MM.1S (cell line): ENCODE measurements around the gene HLA-DMA.

ENCODE experiments used
- EZH2 ChIP-seq: fragments of 300-600 bp; sonication (generic); optimal IDR thresholded peaks from 2 replicates; pipeline ENCODE3; 2017; ENCODE audit warnings: low read depth, mild to moderate bottlenecking, antibody characterized with exemption, low read length, mixed read lengths
- EZH2phosphoT487 ChIP-seq: fragments of 300-600 bp; sonication (generic); IDR thresholded peaks from 2 replicates; pipeline ENCODE4 v1.6.1; 2018; ENCODE audit warnings: antibody characterized with exemption, low read length
- TF ChIP-seq, protein P1 (sequence below): fragments of 300-600 bp; sonication (generic); IDR thresholded peaks from 2 replicates; pipeline ENCODE4 v1.5.1; 2016; ENCODE audit warnings: antibody characterized with exemption, low read length, mixed read lengths

DNA sequence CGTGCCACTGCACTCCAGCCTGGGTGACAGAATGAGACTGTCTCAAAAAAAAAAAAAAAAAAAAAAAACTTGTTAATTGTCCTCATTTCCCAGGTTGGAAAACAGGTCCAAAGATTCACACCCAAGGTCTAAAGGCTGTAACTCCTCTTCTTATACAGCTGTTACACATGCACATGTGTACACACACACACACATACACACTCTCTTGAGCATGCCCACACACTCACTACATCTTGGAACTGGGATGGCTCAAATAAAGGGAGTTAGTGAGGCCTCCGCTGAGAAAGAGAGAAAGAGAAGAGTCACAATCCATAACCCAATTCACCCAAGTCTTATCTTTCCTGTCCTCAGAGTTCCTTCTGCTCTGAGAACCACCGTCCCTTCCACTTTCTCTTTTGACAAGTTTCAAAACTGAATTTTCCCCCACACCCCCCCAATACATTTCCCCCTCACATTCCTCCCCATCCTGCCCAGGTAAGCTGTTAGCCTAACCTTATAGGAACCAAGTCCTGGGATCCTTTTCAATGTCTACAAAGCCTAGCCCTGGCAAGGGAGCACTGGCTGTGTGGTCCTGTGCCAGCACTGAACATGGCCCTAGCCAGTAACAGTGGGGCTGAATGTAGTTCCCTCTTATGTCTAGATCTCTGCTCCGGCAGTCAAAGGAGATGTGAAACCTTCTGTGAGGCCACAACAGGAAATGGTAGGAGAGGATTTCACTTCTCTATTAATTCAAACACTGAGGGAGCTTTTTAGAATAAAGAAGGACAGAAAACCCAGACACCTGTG is 8.8 kb downstream of the HLA-DMA start:
- TF ChIP-seq, protein P1, sequence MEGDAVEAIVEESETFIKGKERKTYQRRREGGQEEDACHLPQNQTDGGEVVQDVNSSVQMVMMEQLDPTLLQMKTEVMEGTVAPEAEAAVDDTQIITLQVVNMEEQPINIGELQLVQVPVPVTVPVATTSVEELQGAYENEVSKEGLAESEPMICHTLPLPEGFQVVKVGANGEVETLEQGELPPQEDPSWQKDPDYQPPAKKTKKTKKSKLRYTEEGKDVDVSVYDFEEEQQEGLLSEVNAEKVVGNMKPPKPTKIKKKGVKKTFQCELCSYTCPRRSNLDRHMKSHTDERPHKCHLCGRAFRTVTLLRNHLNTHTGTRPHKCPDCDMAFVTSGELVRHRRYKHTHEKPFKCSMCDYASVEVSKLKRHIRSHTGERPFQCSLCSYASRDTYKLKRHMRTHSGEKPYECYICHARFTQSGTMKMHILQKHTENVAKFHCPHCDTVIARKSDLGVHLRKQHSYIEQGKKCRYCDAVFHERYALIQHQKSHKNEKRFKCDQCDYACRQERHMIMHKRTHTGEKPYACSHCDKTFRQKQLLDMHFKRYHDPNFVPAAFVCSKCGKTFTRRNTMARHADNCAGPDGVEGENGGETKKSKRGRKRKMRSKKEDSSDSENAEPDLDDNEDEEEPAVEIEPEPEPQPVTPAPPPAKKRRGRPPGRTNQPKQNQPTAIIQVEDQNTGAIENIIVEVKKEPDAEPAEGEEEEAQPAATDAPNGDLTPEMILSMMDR = no peak
- TF ChIP-seq EZH2 (no peak), EZH2phosphoT487 (no peak)
